Fibroblast of the aortic adventitia (primary cell): Measurements from ENCODE around the gene RSL1D1. TPM values are rescaled to one million over a fixed set of nuclear protein-coding genes. Genes with fewer than 3 reads are reported as not detected.
"Not testable (repeated sequence)": the region's sequence is repeated elsewhere in the genome, so short reads cannot be mapped to it uniquely, and the experiment has no call there.

Experiments
- DNase-seq: peaks from one replicate; pipeline ENCODE4 v3.0.0-alpha.2; 2010; ENCODE audit warnings: low read depth
- H3K4me3 ChIP-seq: 2 replicates; pipeline ENCODE4 v1.5.1; 2011; ENCODE audit warnings: low read depth, mild to moderate bottlenecking, control low read depth, low read length, moderate library complexity
- total RNA-seq: library from RNA; depleted of rRNA; stranded (reverse); fragments of >200 nt; gene quantifications from 2 replicates; pipeline ENCODE4 v1.2.3, GENCODE V29; 2012; ENCODE audit warnings: low replicate concordance
- TF ChIP-seq, protein P1 (sequence below): IDR thresholded peaks from 2 replicates; pipeline ENCODE4 v1.5.1; 2011; ENCODE audit warnings: mild to moderate bottlenecking, low read length, control low read depth, inconsistent platforms; ENCODE audit not compliant: insufficient read depth

The RSL1D1 gene
- total RNA-seq, 1 donor: 178 TPM

DNA sequence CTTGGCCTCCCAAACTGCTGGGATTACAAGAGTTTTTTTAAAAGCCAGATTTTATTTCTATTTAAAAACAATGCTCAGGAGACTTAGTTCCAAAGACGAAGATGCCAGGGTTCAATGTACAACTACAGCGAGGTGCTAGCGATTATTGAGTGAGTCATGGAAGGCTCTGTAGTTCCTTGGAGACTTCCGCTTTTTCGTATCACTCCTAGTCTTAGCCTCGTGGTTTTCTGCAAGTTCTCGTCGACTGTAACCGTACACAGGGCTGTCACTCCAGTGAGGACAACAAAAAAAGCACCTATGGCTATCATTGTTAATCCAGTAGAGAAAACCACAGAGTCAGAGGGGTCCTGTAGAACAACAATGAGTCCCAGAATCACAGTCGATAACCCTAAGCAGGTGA, 31.5 kb downstream of the RSL1D1 start:
- TF ChIP-seq, protein P1, sequence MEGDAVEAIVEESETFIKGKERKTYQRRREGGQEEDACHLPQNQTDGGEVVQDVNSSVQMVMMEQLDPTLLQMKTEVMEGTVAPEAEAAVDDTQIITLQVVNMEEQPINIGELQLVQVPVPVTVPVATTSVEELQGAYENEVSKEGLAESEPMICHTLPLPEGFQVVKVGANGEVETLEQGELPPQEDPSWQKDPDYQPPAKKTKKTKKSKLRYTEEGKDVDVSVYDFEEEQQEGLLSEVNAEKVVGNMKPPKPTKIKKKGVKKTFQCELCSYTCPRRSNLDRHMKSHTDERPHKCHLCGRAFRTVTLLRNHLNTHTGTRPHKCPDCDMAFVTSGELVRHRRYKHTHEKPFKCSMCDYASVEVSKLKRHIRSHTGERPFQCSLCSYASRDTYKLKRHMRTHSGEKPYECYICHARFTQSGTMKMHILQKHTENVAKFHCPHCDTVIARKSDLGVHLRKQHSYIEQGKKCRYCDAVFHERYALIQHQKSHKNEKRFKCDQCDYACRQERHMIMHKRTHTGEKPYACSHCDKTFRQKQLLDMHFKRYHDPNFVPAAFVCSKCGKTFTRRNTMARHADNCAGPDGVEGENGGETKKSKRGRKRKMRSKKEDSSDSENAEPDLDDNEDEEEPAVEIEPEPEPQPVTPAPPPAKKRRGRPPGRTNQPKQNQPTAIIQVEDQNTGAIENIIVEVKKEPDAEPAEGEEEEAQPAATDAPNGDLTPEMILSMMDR: no peak
- no peak for DNase-seq
- H3K4me3 ChIP-seq: no peak overlapping the region

DNA sequence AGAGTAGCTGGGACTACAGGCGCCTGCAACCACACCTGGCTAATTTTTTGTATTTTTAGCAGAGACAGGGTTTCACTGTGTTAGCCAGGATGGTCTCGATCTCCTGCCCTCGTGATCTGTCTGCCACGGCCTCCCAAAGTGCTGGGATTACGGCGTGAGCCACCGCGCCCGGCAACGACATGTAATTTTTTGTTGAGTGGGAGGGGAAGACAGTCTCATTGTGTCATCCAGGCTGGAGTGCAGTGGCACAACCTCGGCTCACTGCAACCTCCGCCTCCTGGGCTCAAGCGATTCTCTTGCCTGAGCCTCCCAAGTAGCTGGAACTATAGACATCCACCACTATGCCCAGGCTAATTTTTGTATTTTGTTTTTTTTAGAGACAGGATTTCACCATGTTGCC, 32.4 kb downstream of the RSL1D1 start:
- DNase-seq: not testable (repeated sequence)

DNA sequence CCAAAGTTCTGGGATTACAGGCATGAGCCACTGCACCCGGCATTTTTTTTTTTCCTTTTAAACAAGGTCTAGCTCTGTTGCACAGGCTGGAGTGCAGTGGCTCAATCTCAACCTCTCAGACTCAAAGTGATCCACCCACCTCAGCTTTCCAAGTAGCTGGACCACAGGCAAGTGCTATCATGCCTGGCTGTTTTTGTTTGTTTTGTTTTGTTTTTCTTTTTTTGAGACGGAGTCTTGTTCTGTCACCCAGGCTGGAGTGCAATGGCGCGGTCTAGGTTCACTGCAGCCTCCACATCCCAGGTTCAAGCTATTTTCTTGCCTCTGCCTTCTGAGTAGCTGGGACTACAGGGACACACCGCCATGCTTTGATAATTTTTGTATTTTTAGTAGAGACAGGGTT, 35.2 kb downstream of the RSL1D1 start:
- DNase-seq: no peak
- H3K4me3 ChIP-seq: no peak overlapping the region
- TF ChIP-seq, protein P1: no peak

More for the DNA sequence above, 32.4 kb downstream of the RSL1D1 start:
- not testable (repeated sequence) for H3K4me3 ChIP-seq

DNA sequence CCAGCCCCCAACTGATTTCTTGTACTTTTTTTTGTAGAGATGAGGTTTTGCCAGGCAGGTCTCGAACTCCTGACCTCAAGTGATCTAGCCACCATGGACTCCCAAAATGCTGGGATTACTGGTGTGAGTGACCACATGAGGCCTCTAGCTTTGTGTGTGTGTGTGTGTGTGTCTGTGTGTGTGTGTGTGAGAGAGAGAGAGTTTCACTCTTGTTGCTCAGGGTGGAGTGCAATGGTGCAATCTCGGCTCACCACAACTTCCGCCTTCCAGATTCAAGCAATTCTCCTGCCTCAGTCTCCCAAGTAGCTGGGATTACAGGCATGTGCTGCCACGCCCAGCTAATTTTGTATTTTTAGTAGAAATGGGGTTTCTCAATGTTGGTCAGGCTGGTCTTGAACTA, 36.5 kb downstream of the RSL1D1 start:
- not testable (repeated sequence) for DNase-seq, H3K4me3 ChIP-seq

DNA sequence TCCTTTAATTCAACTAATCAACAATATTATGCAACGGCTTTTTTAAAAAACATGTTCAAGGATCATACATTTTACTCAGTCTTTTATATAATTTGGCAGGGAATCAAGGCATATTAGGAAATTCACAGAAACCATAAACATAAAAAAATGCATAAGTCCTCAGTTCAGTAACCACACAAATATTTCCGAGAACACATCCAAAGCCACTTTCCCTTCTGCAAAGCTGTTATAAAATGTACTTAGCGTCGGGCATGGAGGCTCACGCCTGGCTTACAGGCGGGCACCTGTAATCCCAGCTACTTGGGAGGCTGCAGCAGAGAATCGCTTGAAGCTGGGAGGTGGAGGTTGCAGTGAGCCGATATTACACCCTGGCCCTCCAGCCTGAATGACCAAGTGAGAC, 44.6 kb downstream of the RSL1D1 start:
- no peak for DNase-seq
- no peak overlapping the region for H3K4me3 ChIP-seq
- TF ChIP-seq, protein P1: no peak

DNA sequence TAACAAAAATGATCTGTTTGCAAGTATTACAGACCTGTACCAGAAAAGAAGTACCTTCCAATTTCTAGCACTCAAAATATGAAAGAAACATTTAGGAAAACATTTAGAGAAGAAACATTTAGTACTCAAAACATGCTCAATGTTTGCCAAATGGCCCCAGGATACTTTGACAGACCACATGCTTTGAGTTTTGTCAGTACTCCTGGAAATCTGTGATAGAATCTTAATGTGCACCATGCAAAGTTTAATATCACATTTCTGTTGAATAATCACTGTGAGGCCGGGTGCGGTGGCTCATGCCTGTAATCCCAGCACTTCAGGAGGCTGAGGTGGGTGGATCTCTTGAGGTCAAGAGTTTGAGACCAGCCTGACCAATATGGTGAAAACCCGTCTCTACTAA, 45.8 kb downstream of the RSL1D1 start:
- TF ChIP-seq, protein P1: no peak
- no peak for DNase-seq
- H3K4me3 ChIP-seq: no peak overlapping the region

DNA sequence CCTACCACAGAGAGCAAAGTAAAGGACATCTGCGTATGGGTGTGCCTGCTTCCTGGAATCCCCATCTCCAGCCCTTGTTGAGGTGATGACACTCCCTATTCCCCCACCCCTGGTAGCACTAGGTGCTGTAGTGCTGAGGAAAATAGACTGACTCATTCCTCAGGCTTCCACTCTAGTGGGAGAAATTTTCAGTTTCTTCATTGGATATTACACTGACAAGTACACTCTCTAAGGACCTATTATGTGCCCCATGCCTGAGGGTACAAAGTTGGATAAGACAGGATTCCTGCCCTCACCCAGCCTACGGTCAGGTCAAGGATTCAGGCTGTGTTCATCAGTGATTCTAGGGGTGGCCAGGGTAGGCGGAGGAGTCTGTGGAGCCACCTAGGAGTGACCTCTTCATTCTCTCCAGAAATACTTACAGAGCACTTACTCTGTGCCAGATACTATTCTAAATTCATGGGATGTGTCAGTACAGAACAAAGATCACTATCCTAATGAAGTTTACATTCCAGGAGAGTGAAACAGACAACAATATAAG, 49.8 kb downstream of the RSL1D1 start:
- no peak for DNase-seq

DNA sequence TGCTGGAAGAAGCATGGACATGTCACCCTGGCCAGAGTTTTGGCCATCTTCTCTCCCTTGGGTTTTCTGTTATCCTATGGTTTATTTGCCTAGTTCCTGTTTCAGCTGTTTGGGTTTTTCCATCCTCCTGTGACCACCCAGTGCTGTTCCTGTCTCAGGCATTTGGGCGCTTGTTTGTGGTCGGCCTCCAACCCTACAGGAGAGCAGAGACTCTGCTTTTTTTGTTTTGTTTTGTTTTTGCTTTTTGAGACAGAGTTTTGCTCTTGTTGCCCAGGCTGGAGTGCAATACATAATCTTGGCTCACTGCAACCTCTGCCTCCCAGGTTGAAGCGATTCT, 51.0 kb downstream of the RSL1D1 start:
- no peak overlapping the region for H3K4me3 ChIP-seq
- TF ChIP-seq, protein P1: no peak
- DNase-seq: no peak

More for the DNA sequence above, 49.8 kb downstream of the RSL1D1 start:
- TF ChIP-seq, protein P1: no peak
- H3K4me3 ChIP-seq: no peak overlapping the region
